Heart left ventricle (tissue), 13 donors: ENCODE data around the gene AIFM1.

Source experiments
- POLR2A ChIP-seq, 2 donors: fragments of 450-650 bp; IDR thresholded peaks; one replicate each; pipeline ENCODE4 v1.6.1; 2017; ENCODE audit warnings: antibody characterized with exemption in 2 of 2, mild to moderate bottlenecking in 2 of 2, moderate library complexity in 2 of 2
- TF ChIP-seq, protein P1 (sequence below), 12 donors: fragments of 200-600 bp; sonication (generic) in 4 of 12; IDR thresholded peaks; one replicate each; pipeline versions ENCODE4 v1.5.0 to v1.8.0; 2018 to 2022; ENCODE audit warnings: antibody characterized with exemption in 12 of 12, mild to moderate bottlenecking in 5 of 12
- donor health status: ischemic (EF 13 %, LVEDD 7.1; RV severe dilation, severe dysfunction).
- donor health status: DM: no; HTN: yes; CAD: no.
- donor health status: DM: no; HTN: no; CAD: no.
- donor health status: ischemic (EF 25% LVEDD 6.9; RV normal size, moderate dysfunction).
- donor health status: ischemic (EF 25% LVEDD 5.7; RV mildly dilated, moderate dysfunction).
- donor health status: ischemic (EF 35%, LVEDD 5.7; RV mildly dilated, moderate dysfunction).
- donor health status: nonischemic (EF 11% LVEDD 7.7; RV severe dilation, severe dysfunction).
- donor health status: DM: yes; HTN: yes; CAD: no.
- donor health status: PGD.
- donor health status: ischemic (EF 29% LVEDD 5.4; RV normal size, mild dysfunction).
- donor health status: nonischemic (EF 23%, LVEDD 6.1; RV moderate dilation, normal function).

DNA sequence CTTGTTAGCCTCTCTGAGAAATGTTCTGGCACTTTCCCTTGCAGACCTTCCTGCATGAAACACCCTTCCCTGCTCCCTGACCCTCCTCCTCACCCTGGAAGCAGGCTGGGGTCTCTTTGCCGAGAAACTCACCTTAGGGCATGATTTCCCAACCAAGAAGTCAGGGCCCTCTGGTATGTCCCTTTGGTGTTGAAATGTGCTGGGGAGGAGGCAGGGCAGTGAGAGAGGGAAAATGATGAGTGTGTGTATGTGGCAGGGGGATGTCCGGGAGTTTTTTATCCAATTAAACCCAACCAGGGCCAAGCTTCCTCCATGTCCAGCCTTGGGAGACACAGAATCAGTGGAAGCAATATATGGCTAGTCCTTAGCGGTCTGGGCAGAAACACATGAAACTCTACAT is 60.4 kb downstream of the AIFM1 start:
- TF ChIP-seq, protein P1, sequence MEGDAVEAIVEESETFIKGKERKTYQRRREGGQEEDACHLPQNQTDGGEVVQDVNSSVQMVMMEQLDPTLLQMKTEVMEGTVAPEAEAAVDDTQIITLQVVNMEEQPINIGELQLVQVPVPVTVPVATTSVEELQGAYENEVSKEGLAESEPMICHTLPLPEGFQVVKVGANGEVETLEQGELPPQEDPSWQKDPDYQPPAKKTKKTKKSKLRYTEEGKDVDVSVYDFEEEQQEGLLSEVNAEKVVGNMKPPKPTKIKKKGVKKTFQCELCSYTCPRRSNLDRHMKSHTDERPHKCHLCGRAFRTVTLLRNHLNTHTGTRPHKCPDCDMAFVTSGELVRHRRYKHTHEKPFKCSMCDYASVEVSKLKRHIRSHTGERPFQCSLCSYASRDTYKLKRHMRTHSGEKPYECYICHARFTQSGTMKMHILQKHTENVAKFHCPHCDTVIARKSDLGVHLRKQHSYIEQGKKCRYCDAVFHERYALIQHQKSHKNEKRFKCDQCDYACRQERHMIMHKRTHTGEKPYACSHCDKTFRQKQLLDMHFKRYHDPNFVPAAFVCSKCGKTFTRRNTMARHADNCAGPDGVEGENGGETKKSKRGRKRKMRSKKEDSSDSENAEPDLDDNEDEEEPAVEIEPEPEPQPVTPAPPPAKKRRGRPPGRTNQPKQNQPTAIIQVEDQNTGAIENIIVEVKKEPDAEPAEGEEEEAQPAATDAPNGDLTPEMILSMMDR (IDR thresholded peaks at IDR 0.05) = no peak
- no peak for TF ChIP-seq POLR2A (IDR thresholded peaks at IDR 0.05)
